Umbilical cord (tissue), 2 donors: ENCODE results near the gene TSPYL4. TPM values are rescaled to one million over a fixed set of nuclear protein-coding genes. Genes with fewer than 3 reads are reported as not detected.

Experiments
- DNase-seq: peaks from one replicate; pipeline ENCODE4 v3.0.0-alpha.2; 2015; ENCODE audit warnings: low spot score
- total RNA-seq: library from RNA; depleted of rRNA; stranded (reverse); fragments of >200 nt; gene quantifications from one replicate; pipeline ENCODE4 v1.2.3, GENCODE V29; 2014; ENCODE audit warnings: low replicate concordance; ENCODE audit not compliant: insufficient read depth

Gene TSPYL4
- total RNA-seq, 1 donor from 2014 or later: 16.6 TPM

DNA sequence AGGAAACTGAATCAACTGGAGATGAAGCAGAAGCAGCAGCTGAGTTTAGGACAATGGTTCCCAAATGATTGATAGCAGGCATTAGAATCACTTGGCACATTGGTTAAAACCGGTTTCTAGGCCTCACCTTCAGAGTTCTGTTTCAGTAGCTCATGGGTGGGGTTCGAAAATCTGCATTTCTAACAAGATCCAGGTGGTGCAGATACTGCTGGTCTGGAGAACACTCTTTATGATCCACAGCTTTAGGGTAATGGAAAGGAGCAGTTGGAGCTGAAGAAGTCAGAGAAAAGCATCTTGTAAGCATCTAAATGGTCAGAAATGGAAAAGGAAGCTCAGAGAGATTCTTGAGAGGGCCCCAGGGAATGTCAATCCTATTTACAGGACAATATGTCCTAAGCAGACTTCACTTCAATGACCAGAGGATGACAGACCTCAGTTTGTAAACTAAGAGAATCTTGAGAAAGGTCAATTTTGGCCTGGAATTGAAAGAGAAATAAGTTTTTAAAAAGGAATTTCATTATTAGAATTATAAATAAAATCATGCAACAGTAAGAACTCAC, 17.4 kb upstream of the TSPYL4 start:
- no peak for DNase-seq

- peak; percentile 85 for DNase-seq
These were observed 14.9 kb upstream of the TSPYL4 start for GRCh38 chr6:116268589-116269293.

DNA sequence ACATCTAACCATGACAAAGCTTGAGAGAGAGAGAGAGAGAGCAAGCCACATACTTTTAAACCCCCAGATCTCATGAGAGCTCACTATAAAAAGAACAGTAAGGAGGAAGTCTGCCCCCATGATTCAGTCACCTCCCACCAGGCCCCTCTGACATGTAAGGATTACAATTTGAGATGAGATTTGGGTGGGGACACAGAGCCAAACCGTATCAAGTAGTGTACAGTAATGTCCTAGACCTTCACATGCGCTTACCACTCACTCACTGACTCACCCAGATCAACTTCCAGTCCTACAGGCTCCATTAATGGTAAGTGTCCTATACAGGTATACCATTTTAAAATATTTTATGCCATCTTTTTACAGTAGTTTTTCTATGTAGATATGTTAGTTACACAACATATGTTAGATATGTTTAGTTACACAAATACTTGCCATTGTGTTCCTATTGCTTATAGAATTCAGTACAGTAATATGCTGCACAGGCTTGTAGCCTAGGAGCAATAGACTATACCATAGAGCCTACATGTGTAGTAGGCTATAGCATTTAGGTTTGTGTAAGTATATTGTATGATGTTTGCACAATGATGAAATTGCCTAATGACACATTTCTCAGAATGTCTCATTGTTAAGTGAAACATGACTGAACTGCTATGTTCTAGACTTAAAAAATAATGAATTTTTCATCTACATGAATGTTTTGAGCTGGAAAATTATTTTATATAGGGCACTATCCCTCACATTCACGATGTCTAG, 14.1 kb upstream of the TSPYL4 start:
- DNase-seq: no peak

GRCh38 chr6:116266803-116267202, 12.9 kb upstream of the TSPYL4 start:
- no peak for DNase-seq

- DNase-seq: no peak
These were observed 11.4 kb upstream of the TSPYL4 start for GRCh38 chr6:116265041-116265829.

DNA sequence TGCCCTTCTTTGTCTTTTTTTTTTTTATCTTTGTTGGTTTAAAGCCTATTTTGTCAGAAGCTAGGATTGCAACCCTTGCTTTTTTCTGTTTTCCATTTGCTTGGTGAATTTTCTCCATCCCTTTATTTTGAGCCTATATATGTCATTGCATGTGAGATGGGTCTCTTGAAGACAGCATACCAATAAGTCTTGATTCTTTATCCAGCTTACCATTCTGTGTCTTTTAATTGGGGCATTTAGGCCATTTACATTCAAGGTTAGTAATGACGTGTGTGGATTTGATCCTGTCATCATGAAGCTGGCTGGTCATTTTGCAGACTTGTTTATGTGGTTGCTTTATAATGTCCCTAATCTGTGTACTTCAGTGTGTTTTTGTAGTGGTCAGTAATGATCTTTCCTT, 9.5 kb upstream of the TSPYL4 start:
- DNase-seq: no peak

DNA sequence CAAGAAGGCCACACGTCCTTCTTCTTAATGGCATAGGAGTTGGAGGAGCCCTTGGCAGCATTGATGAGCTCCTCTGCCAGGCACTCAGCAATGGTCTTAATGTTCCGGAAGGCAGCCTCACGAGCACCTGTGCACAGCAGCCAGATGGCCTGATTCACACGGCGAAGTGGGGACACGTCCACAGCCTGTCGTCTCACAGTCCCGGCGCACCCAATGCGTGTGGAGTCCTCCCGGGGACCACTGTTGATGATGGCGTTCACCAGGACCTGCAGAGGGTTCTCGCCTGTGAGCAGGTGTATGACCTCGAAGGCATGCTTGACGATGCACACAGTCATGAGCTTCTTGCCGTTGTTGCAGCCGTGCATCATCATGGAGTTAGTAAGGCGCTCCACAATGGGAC, 4.6 kb upstream of the TSPYL4 start:
- no peak for DNase-seq

DNA sequence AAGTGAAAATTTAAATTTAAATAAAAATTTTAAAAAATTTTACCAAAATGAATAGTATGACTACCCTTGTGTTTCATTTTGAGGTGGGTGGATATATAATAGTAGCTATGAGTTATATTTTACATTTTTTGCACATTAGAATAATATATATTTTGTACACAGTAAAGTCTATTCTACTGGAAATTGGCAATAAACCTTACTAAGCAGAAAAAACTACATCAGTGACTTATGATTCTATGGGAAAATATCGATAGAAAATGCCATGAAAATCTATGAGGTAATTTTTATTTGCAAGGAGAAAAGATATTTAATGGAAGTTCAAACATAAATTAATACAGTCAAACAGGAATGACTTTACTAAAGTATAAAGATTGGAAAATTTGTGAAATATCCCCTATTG, 2.8 kb upstream of the TSPYL4 start:
- no peak for DNase-seq

DNA sequence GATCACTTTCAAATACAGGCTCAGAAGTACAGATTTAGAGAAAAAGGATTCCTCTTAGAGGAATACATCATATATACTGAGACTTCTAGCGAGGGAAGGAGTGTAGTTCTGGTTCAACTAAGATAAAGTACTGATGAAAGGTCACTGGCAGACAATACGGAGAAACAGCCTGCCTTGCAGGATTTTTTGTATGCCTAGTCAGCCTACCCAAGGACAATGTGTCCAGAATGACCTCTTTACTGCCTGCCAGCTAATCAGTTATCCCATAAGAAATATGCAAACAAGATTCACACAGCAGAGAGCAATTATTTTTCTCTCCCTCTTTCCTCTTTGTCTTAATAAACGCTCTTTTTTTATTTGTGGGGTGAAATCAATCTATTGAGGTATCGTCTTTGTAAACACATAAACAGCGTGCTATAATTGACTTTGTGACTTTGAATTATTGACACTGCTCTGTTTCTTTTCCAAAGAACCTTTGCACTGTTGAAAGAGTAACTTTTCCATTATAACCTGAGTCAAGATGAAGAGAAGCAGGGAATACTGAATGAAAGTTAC, 1.4 kb upstream of the TSPYL4 start:
- DNase-seq: no peak

GRCh38 chr6:116254297-116255056, 602 bp upstream of the TSPYL4 start:
- no peak for DNase-seq

GRCh38 chr6:116253188-116253504, 729 bp downstream of the TSPYL4 start:
- no peak for DNase-seq

DNA sequence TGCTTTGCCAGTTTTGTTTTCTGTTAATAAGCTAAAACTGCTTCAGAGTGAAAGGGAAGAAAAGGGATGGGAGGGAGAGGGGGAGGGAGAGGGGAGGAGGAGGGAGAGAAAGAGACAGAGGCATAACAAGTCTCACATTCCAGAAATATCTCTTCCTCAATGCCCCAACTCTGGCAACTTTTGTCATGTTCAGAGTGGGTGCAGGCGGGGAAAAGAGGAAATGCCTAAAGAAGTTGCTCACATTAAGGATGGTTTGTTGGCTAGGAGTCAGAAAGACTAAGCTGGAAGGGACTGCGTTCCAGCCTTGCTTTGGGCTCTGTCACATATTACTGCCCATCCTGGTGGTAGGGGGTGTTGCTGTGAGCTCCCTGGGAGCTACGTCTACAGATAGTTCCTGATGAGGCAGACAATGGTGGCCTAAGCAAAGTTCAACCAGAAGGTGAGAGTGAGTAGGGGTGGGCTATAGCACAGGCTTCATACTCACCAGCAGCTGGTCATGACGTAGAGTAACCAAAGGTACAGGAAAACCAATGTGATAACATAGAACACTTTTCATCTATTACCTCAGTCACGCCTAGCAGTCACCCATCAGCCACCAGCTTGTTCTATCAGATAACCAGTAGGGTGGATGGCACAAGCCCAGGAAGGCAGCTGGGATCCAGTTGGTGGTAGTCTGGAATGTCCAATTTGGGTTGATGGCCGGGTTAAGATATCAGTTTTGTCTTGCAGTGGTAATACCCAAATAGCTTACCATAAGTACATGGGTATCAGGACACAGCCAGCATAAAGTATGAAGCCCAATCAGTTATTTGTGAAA, 2.1 kb downstream of the TSPYL4 start:
- DNase-seq: peak; percentile 64

GRCh38 chr6:116248577-116248976, 5.3 kb downstream of the TSPYL4 start:
- no peak for DNase-seq

DNA sequence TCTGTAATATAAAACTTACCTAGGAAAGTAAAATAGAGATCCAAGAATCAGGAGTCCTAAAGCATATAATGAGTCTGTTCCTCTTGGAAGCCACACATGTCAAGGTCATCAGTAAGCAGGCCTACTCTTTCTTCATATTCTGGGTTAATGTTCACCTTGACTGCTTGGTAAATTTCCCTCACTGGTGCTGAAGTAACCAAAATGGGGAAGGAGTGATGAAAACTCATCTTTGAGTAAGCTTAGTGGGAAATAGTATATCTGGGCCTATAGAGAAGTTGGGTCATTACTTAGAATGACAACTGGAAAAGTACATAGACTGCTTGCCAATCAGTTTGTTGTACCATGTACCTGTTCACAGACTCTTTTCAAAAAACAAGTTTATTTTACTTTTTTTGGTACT, 6.6 kb downstream of the TSPYL4 start:
- no peak for DNase-seq

- DNase-seq: no peak
These were observed 7.8 kb downstream of the TSPYL4 start for GRCh38 chr6:116246089-116246488.

DNA sequence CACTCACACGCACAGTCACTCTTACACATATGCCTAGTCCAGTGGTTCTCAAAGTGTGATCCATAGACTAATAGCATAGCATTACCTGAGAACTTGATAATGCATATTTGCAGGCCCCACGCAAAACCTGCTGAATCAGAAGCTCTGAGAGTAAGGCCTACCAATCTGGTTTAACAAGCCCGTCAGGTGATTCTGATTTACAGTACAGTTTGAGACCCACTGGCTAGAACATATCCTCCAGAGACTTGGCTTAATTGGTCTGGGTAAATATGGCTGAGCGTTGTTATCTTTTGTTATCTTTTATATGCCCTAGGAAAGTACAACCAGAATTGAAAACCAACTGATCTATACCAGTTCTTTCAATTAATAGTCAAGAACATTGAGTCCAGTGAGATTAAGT, 9.6 kb downstream of the TSPYL4 start:
- peak; percentile 51 for DNase-seq

GRCh38 chr6:116239856-116240255, 14.0 kb downstream of the TSPYL4 start:
- DNase-seq: no peak

DNA sequence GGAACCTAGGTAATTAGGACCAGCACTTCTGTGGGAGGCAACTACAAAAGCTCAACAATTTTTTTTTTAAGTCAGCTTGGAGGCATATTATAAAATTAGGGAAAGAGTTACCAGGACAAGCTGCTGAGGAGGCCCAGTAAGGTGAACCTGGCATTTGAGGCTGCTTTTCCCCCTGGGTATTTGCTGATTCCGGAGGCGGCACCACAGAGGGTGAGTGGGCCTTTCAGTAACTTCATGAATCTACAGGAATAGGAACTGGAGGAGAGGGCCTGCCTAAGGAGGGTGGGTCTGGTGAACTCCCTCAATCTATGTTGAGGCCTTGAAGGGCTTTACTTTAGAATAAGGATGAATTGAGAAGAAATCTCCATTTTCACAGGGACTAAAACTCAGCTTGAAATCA, 14.6 kb downstream of the TSPYL4 start:
- no peak for DNase-seq

GRCh38 chr6:116238083-116238482, 15.8 kb downstream of the TSPYL4 start:
- DNase-seq: no peak

DNA sequence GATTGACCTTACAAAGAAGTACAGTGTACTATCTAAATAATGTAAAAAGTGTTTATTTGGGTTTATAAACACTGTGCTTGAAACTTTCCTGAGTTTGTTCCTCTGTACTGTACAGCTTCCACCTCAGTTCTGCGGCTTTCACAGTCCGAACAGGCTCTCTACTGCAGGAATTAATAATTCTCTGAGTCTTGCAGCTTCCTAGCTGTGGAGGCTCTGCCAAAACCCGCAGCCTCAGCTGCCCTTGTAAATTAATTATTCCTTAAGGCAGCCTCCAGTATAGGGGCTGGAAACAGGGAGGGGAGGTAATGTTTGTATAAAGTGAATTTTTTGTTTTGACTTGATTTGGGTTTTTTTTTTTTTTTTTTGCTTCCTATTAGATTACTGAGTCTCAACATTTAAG, 19.2 kb downstream of the TSPYL4 start:
- DNase-seq: no peak
